ENCODE measurements around the gene PARP2.

The PARP2 gene

DNA sequence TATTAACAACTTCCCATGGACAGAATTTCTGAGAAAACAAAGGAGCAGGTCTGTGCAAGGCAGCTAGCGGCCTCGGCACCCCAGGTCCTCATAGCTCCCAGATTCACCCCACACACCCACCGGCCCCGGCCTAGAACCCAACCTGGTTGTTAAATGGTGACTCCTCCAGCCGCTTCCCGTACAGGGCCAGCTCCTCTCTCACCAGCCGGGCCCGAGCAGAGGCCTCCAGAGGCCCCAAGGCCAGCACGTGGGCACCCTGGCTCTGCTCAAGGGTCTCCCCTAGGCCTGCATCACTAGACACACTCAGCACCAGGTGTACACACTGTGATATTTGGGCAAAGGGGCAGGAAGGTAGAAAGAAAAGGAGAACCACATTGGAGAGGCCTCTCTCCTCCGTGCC is 39.6 kb downstream of the PARP2 start:
- Histone ChIP-seq H3K4me3 (ENCODE audit: low read depth, low read length) (no peak overlapping the region), H3K36me3 (peaks cover 83% of the 10 kb centered on the region), H3K27me3 (ENCODE audit: insufficient read depth, low read depth, severe bottlenecking) (no peaks in the 10 kb centered on the region), H3K9me3 (ENCODE audit: severe bottlenecking) (no peaks in the 10 kb centered on the region), H3K27ac (no peak overlapping the region)
- DNase-seq: no peak
- TF ChIP-seq, protein P1, sequence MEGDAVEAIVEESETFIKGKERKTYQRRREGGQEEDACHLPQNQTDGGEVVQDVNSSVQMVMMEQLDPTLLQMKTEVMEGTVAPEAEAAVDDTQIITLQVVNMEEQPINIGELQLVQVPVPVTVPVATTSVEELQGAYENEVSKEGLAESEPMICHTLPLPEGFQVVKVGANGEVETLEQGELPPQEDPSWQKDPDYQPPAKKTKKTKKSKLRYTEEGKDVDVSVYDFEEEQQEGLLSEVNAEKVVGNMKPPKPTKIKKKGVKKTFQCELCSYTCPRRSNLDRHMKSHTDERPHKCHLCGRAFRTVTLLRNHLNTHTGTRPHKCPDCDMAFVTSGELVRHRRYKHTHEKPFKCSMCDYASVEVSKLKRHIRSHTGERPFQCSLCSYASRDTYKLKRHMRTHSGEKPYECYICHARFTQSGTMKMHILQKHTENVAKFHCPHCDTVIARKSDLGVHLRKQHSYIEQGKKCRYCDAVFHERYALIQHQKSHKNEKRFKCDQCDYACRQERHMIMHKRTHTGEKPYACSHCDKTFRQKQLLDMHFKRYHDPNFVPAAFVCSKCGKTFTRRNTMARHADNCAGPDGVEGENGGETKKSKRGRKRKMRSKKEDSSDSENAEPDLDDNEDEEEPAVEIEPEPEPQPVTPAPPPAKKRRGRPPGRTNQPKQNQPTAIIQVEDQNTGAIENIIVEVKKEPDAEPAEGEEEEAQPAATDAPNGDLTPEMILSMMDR (IDR thresholded peaks at IDR 0.05; ENCODE audit: low read depth, low read length): no peak

DNA sequence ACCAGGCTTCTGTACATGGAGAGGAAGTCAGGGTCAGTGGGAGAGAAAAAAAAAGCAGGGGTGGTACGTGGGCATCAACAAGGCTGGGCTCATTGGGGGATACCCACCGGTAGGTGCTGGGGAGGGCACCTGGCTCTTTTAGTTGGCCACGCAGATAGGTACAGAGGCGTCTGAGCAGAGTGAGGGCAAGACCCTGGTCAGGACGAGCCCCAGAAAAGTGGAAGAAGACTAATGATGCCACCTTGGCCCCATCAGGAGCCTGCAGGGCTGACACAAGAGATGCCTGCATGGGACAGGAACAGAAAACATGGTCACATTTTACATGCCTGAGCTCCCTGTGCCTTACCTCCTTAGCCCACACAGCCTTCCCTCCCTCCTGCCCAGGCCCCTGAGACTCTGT is 40.2 kb downstream of the PARP2 start:
- Histone ChIP-seq H3K9me3 (ENCODE audit: severe bottlenecking) (no peaks in the 10 kb centered on the region), H3K36me3 (peaks cover 83% of the 10 kb centered on the region), H3K27me3 (ENCODE audit: insufficient read depth, low read depth, severe bottlenecking) (no peaks in the 10 kb centered on the region), H3K27ac (no peak overlapping the region), H3K4me3 (ENCODE audit: low read depth, low read length) (no peak overlapping the region)
- TF ChIP-seq, protein P1 (IDR thresholded peaks at IDR 0.05; ENCODE audit: low read depth, low read length): no peak
- no peak for DNase-seq

DNA sequence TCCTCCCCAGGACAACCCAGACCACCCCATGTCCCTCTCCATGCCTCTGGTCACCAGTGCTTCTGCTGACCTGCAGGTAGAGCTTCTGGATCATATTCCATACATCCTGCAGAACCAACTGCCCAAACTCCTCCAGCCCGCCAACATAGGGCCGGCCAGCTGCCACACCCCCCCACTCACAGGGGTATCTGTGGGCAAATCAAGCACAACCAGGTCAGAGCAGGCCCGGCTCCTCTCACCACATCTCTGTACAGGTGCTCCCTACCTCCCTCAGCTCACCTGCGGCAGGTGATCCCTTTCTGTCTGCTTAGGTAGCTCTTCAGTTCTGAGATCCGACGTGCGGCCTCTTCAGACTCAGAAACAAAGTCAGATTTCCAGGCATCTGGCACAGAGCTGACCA is 40.9 kb downstream of the PARP2 start:
- Histone ChIP-seq H3K27ac (no peak overlapping the region), H3K4me3 (ENCODE audit: low read depth, low read length) (no peak overlapping the region), H3K9me3 (ENCODE audit: severe bottlenecking) (no peaks in the 10 kb centered on the region), H3K36me3 (peaks cover 83% of the 10 kb centered on the region), H3K27me3 (ENCODE audit: insufficient read depth, low read depth, severe bottlenecking) (no peaks in the 10 kb centered on the region)
- DNase-seq: no peak
- TF ChIP-seq, protein P1 (IDR thresholded peaks at IDR 0.05; ENCODE audit: low read depth, low read length): no peak

DNA sequence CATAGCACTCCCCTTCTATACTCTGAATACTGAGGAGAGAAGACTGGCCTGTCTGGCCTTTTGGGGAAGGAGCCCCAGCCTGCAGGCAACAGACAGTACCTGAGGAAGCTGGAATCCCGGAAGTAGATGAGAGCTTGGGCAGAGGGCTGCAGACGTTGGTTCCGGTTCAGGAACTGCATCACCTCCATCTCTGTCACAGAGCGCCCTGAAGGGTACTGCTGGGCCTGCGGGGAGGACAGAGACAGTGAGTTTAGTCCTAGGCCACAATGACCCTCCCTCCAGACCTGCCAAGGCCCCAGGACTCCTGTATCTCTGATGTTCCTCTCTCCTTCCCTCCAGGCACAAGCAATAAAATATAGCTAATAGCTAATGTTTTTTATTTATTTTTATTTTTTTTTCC is 41.5 kb downstream of the PARP2 start:
- DNase-seq: no peak
- TF ChIP-seq, protein P1 (IDR thresholded peaks at IDR 0.05; ENCODE audit: low read depth, low read length): no peak
- no peaks in the 10 kb centered on the region for H3K27me3 ChIP-seq (ENCODE audit: insufficient read depth, low read depth, severe bottlenecking)
- peaks cover 81% of the 10 kb centered on the region for H3K36me3 ChIP-seq
- H3K4me3 ChIP-seq (ENCODE audit: low read depth, low read length): no peak overlapping the region
- H3K9me3 ChIP-seq (ENCODE audit: severe bottlenecking): no peaks in the 10 kb centered on the region
- H3K27ac ChIP-seq: no peak overlapping the region

DNA sequence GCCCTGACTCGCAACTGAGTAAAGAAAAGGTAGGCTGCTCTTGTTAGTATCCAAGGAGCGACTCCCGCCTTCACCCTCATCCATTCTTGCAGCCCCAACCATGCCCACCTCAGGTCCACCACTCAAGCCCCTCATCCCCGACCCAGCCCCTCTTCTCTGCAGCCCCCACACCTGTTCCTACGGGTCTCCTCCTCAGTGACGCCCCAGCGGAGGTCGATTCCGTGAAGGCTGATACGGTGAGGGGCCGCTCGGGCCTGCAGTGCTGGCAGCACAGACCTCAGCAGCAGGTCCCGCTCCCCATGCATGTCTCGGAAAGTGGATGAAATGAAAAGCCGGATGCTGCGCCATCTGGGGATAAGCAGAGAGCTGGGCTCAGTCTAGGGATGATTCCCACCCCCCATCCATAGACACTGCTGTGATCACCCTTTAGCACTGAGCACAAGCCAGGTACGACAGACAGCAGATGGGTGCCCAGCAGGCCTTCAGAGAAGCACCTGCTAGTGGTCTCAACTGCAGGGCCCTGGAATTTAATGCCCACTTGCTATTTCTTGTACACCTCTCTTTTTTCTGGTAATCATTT is 42.9 kb downstream of the PARP2 start:
- TF ChIP-seq, protein P1 (IDR thresholded peaks at IDR 0.05; ENCODE audit: low read depth, low read length): 0 out of 2 replicates have a peak, but pooled peaks have one; percentile 25
- H3K27me3 ChIP-seq (ENCODE audit: insufficient read depth, low read depth, severe bottlenecking): no peaks in the 10 kb centered on the region
- H3K4me3 ChIP-seq (ENCODE audit: low read depth, low read length): peak overlapping the region; percentile 24
- H3K9me3 ChIP-seq (ENCODE audit: severe bottlenecking): no peaks in the 10 kb centered on the region
- peak; percentile 93 for DNase-seq
- peaks cover 81% of the 10 kb centered on the region for H3K36me3 ChIP-seq
- peak overlapping the region; percentile 81 for H3K27ac ChIP-seq

DNA sequence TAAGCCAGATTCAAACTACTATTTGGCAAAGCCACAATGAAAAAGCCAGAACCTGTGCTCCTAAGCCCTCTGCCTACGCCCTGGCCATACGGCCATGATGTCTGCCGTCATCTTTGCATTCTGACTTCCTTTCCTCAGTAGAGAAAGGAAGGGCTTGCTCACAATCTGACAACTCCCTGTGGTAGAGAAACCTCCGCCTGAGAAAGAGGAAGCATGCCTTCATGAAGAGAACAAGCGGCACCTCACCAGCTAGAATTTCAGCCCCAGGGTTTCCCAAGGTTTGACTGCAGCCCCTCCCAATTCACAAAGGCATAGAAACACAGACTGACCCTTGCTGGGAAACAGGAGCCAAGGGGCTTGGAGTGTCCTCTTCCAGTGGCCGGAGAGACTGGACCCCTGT is 44.1 kb downstream of the PARP2 start:
- H3K36me3 ChIP-seq: peaks cover 72% of the 10 kb centered on the region
- peak overlapping the region; percentile 64 for H3K27ac ChIP-seq
- DNase-seq: no peak
- H3K4me3 ChIP-seq (ENCODE audit: low read depth, low read length): no peak overlapping the region
- TF ChIP-seq, protein P1 (IDR thresholded peaks at IDR 0.05; ENCODE audit: low read depth, low read length): no peak
- H3K27me3 ChIP-seq (ENCODE audit: insufficient read depth, low read depth, severe bottlenecking): no peaks in the 10 kb centered on the region
- no peaks in the 10 kb centered on the region for H3K9me3 ChIP-seq (ENCODE audit: severe bottlenecking)

All from WERI-Rb-1 (cell line).